G401.6 (cell line): ENCODE data around the gene CDKN3.

Source experiments
- FAIRE-seq: peaks from 2 replicates; lab custom pipeline; 2012; peaks lifted over from hg19 to GRCh38; lab: Jason Lieb, UNC

Gene CDKN3, protein sequence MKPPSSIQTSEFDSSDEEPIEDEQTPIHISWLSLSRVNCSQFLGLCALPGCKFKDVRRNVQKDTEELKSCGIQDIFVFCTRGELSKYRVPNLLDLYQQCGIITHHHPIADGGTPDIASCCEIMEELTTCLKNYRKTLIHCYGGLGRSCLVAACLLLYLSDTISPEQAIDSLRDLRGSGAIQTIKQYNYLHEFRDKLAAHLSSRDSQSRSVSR

DNA sequence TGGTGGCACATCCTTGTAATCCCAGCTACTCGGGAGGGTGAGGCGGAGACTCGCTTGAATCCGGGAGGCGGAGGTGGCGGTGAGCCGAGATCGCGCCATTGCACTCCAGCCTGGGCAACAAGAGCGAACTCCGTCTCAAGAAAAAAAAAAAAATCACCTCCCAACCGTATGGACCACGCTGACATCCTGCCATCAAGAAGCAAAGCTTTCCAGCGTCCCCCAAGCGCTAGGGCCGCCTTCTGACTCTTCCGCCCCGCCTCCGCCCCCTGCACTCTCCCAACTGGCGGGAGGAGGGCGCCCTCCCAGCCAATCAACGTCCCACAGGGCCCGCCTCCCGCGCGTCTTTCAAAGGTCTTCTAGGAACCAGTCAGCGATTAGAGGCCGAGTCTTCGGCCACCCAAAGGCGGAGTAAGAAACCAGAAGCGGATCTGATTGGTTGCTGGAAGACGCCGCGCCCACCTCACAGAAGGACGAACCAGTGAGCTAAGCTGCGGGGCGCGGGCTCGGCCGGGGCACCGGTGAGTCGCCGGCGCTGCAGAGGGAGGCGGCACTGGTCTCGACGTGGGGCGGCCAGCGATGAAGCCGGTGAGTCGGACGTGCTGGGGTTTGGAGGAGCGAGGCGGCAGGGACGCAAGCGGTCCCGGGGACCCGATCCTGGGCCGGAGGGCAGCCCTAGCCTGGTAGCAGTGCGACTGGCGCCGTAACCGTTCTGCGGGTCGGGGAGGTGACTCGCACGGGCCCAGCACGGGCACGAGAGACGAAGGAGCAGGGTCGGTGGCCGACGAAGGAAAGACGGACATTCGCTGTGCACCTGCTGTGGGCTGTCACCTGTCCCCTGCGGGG lies at the start of gene CDKN3:
Gene CDKN3 (plus strand): TSS at position 515 of the 843 bp plus-strand sequence. CDS start 62 bp downstream, at position 577.
- peak; percentile 98 for FAIRE-seq

DNA sequence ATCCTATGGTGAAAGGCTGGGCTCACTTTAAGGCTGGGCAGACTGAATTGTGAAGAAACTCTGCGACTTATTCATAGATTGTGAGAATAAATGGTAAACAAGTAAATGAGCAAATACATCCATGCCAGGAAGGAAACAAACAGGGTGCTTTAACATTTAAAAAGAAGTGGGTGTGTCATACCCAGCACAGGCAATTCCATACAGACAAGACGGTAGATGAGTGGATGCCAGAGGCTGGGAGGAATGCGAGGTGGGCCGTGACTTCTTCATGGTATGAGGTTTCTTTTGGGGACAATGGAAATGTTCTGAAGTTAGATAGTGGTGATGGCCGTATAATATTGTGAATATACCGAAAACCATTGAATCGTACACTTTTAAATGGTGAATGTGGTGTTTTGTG lies 49.8 kb upstream of the CDKN3 start:
- FAIRE-seq: peak; percentile 46

DNA sequence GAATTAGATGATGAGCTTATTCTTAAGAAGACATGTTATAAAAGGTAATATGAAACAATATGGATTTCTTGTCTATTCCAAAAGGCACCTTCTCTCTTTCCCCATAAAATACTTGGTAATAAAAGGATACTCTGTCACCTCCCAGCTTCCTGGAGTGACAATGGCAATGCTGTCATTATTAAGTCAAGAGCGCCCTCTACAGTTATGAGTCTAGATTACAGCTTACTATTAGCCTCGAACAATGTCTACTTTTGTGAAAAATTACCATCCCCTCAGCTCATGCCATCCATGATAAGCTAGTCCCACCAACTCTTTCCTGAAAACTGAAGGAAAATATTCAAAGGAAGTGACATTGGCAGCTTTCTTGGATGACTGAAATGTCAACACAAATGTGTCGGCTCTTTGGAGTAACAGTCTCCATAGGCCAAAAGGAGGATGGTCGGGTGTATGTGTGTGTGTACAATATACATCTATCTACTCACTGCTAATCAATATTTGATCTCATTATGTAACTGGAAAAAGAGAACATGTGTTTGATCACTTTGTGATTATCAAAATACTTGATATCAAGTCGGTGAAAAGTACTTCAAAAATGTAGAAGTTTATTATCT lies 48.7 kb upstream of the CDKN3 start:
- FAIRE-seq: peak; percentile 98

DNA sequence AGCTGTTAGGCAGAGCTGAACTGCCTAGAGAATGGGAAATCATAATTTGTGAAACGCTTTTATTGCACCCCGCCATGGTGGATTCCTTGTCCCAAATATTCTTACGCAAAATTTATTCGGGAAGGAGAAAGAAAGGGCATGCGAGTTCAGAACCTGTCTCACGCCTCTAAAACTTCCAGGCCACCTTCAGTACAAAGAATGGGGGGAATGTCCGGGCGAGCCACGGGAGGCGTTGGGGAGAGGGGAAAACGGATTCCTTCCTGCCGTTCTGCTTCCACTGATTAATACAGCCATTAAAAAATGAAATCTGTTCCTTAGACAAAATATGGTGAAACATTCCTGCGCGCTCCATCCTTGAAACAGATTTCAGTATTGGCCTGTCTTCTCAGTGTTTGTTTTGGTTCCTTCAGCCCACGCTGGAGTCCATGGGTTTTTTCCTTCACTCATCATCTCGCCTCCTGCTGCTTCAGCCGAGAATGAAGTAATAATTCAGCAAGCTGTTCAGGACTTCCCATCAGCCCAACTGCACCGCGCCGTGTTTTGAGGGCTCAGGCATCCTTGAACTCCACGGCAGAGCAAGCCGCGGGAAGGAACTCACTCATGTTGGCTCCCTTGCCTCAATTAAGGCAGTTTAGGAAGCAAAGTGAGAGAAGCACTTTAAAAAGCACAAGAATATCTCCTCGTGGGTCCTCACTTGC lies 47.7 kb upstream of the CDKN3 start:
- FAIRE-seq: peak; percentile 96

DNA sequence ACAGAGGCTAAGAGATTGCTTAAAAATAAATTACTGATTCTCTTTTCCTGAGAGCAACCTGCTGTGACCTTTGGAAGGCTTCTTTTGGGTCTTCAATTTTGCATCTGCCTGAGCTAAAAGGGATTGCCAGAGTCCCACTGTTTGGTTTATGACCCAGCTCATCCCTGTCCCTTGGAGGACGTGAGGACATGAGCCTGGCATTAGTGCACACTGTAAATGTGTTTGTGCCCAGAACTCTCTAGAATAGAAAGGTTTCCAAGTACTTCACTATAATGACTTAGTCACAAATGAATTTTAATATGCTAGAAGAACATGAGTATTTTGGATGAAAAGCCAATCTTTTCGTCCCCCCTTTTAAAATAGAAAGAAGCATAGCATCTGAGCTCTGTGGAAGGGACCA lies 47.1 kb upstream of the CDKN3 start:
- FAIRE-seq: peak; percentile 53

DNA sequence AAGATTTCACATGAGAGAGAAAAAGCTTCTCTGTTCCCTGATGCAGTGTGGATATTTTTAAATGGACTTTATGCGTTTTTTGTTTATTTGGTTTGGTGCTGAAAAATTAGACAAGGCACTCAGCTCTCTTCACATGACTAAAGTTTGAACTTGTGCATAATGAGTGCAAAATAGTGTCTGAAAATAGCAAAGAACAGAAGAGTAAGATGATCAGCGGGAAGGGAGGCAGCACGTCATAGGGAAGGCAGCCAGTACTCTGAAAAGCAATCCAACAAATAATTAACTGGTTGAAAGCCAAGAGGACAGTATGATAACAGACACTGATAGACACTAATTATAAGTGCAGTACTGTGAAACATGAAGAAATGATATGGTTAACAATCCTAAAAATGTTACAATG lies 46.6 kb upstream of the CDKN3 start:
- peak; percentile 8 for FAIRE-seq

DNA sequence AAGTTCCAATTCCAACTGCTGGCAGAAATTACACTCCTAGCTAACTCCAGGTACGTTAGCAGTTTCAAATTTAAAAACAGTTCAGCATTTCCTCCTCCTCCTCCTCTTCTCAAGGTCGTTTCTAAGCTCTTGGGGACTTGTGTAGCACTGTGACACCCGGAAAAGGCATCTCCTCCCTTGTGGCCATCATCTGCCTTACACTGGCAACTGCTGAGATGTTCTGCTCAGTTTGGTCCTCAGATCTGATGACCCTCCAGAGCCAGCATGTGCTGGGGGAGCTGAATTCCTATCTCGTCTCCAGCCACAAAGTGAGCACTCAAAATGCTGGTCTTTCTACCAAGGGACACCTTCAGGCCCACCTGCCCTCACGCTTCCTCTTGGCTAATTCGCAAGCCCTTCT lies 43.5 kb upstream of the CDKN3 start:
- FAIRE-seq: no peak

DNA sequence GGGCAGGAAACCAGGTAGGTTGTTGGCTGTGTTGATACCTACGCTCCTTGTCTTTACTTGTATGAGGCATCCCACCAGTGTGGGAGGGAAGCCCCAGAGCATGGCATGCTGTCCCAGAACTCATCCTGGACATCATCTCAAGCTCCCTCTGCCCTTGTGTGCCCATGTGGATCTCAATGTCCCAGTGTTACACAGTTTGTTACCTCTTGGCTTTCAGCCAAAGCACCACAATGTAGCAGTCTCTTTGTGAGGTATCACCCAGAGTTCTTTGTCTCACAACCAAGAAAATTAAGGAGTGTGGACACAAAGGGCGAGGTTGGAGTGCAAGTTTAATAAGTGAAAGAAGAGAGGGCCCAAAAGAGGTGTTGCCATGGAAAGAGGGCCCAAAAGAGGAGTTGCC lies 43.1 kb upstream of the CDKN3 start:
- FAIRE-seq: no peak

DNA sequence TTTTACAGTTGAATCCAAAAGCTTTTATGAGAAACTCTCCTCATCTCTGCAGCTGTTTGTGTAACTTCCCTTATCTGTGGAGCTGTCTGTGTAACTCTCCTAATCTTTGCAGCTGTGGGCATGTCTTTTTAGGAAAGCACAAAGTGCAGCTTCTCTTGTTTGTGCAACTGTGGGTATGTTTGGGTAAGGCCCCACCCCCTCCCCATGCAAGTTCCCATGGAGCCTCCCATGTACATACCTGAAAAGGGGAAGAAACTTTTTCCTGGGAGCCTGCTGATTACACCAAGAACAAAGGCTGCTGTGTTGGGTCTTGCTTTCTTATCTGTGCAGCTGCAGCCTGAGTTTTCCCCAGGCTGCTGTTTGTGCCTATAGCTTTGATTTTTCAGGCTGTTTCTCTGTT lies 42.7 kb upstream of the CDKN3 start:
- no peak for FAIRE-seq

DNA sequence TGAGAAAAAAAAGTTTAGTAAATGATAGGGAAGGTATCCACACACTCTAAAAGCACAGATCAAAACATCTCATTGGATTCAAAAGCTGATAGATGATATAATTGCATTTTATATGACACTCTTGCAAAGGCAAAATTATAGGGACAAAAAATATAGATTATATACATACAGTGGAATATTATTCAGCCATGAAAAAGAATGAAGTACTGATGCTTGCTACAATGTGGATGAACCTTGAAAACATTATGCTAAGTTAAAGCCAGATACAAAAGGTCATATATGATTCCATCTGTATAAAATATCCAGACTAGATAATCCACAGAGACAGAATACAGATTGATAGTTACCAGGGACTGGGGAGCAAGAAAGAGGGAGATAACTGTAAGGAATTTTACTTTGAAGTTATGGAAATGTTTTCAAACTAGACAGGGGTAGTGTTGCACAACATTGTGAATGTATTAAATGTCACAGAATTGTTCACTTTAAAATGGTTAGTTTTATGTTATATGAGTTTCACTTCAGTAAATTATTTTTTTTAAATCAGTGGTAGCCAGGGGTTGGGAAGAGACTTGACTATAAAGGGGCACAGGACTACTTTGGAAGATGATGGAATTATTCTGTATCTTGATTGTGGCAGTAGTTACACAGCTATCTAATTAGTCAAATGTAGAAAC lies 41.7 kb upstream of the CDKN3 start:
- no peak for FAIRE-seq

DNA sequence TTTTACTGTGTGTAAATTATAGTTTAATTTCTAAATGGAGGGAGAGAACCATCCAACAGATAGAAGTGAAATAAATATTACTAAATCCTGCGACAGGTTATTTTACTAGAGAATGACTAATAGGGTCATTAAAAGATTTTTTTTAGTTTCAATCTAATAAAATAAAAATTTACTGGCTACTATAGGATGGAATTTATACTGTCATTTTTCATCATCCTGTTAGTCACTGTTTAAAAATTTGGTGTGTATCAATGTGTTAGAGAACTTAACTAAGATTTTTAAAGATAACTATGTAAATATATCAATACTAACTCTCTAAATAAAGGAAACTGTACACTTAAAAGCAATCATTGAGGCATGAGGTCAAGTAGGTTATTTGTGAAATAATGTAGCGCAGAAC lies 41.1 kb upstream of the CDKN3 start:
- no peak for FAIRE-seq

DNA sequence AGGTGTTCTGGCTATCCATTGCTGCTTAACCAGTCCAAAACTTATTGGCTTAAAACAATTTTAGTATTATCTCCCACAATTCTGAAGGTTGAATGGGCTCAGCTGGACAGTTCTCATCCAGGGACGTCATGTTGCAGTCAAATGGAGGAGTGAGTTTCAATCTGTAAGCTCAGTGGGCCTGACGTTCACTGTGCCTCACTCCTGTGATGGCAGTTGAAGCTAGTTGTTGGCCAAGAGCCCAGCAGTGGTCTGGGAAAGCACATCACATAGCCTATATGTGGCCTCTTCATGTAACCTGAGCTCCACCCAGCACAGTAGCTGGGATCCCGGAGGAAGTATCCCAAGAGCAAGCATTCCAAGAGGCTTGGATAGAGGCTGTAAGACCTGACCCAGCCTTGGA lies 40.6 kb upstream of the CDKN3 start:
- no peak for FAIRE-seq

DNA sequence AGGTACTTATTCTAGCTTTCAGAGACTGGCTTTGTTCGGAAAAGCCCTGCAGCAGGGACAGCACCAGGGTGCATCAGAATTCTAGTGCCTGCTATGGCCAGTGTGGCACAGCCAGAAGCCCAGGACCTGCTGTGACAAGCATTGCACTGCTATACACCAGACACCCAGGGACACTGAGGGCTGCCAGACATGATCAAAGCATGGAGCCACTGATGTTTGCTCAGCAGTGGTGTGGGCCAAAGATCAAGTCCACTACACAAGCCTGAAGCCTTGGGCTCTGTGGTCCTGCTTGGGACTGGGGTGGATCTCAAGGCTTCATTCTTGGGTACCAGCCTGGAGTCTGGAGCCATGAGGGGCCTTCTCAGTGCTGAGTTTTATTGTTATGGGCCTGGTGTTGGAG lies 36.1 kb upstream of the CDKN3 start:
- FAIRE-seq: no peak

DNA sequence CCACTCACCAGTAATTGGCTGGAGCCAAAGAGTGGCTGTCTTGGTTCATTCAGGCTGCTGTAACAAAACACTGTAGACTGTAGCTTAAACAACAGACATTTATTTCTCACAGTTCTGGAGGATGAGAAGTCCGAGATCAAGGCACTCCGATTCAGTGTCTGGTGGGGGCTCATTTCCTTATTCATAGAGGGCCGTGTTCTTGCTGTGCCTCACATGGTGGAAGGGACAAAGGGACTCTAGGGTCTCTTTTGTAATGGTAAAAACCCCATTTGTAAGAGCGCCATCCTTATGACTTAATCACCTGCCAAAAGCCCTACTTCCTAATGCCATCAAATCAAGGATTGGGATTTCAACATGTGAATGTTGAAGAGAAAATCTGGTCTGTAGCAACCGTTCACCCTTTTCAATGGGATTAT lies 34.7 kb upstream of the CDKN3 start:
- no peak for FAIRE-seq

DNA sequence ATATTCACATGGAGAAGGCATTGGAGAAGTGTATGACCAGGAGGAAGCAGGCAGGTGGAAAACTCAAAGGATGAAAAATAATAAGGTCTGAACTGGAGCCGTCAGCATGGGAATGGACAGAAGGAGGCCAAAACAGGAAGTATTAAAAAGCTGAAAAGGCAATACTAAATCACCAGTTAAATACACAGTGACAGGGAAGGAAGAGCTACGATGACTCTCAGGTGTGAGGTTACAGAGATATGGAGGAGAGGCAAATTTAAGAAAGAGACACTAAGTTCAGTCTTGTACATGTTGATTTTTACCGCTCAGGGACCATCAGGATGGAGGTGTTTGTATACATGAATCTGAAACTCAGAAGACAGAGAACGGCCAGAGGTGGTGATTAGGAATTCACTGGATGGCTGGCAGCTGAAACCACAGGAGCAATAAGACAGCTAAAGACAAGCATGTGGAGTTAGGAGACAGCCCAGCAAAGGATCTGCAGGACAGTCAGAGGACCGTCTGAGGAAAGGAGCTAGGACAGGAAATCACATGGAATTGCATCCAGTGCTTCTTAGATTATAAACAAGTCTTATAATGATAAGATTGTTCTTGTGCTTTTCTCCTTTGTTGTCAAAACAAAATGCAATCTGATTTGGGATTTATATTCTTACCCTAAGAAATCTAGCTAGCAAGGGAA lies 33.9 kb upstream of the CDKN3 start:
- FAIRE-seq: no peak

DNA sequence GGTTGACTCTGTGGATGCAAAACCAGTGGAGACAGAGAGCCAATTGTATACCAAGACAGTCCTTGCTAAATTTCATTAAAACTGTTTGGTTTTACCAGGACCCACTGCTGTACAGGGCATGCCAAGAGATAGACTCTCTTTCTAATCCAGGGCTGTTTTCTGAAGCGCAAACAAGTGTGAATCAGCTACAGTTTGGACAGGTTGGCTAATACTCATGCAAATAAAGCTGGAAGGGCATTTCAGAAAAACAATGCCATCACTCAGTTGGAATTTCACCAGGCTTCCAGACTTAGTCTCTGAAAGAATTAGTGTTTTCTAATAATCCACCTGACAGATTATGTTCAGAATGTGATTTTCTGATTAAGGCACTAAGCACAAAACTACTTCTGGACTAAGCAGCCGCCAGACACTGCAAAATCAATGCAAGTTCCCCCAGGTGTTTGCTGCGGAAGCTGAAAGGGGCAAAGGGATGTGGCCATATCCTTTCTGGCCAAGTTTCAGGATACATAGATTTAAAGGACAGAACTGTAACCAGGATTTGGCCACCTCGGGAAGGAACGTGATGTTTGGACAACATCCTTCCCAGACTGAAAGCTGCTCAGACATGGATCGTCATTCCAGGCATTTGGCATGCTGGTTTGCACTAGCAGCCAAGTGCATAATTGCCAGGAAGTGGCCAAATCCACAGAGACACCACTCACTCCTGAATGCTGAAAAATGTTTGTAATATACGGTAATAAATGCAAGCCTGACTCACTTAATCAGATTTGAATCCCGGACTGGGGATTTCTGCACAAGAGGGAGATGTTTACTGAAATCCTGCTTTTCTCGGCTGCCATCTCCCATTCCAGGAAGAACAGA lies 32.0 kb upstream of the CDKN3 start:
- no peak for FAIRE-seq

DNA sequence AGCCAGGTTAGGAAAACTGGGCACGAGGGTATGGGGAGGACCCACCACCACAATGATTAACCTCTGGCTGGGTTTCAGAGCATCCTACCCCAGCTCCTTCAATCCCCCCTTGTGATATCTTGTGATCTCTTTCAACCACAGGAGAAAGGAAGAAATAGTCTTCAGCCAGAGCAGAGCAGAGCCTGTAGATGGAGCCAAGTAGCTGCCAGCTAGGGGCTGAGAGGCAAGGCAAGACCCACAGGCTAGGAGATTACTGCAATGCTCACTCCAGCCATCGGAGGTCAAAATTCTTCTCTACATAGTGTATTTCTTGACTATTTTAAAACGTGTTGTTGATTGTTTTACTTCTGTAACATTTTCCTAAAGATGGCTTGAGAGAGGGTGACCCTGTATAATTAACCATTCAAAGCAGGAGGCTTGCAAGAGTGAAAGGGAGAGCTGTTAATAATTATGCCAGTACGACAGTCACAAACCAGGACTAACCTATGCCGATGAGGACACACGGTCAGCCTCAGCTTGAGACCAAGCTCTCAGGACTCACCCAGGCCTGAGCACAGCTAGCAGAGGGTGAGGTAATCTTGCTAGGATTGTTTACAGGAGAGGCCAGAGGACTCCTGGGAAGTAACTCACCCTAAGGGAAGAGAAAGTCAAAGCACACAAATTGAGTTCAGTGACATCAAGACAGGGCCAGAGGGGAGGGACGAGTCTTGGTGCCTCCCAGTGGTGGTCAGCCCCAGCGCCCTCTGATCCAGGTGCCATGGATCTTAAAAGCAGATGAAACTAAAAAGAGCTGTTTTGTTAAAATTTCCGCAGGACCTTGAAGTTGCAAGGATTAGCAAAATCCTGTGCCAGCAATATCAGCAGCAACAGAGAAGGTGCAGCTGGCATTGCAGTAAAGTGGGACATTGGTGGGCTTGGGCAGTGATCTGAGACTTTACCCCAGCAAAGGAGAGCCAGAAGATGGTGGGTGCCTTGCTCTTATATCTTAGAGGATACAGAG lies 29.8 kb upstream of the CDKN3 start:
- peak; percentile 91 for FAIRE-seq

DNA sequence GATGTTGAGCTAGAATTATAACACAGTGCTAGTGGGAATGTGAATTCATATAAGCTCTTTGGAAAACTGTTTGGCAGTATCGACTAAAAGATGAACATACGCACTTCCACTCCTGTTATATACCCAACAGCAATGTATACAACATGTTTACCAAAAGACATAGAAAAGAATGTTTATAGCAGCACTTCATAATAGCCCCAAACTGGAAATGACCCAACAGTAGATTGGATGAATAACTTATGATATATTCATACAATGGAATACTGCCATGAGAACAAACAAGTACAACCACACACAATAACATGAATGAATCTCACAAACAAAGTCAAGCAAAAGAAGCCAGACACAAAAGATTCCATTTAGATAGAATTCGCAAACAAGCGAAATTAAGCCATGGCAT lies 28.5 kb upstream of the CDKN3 start:
- no peak for FAIRE-seq

DNA sequence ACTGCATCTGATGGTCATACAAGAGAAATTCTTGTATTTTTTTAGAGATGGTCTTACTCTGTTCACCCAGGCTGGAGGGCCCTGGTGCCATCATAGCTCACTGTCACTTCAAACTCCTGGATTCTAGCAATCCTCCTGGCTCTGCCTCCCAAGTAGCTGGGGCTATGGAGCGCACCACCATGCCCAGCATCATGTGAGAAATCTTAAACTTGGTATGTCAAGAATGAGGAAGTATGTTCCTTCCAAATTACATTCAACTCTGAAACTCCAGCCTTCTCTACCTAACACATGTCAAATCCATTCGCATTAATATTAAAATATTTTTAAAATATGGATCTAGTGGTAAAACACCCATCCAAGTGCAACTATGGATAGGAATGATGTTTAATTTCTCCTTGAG lies 27.5 kb upstream of the CDKN3 start:
- FAIRE-seq: no peak
